Bronchial epithelial cell (primary cell): Measurements from ENCODE around the gene EFNA2. TPM values are rescaled to one million over a fixed set of nuclear protein-coding genes. Genes with fewer than 3 reads are reported as not detected.

Source experiments
- DNase-seq: peaks from one replicate; pipeline ENCODE4 v3.0.0-alpha.2; 2010; ENCODE audit warnings: low read depth
- FAIRE-seq: peaks from 2 replicates; lab custom pipeline; 2011; peaks lifted over from hg19 to GRCh38; lab: Jason Lieb, UNC
- H3K27me3 ChIP-seq: 2 replicates; pipeline ENCODE4 v1.5.1; 2011; ENCODE audit warnings: low read length; ENCODE audit not compliant: control insufficient read depth, insufficient read depth
- H3K36me3 ChIP-seq: 2 replicates; pipeline ENCODE4 v1.5.1; 2011; ENCODE audit warnings: low read length; ENCODE audit not compliant: control insufficient read depth, insufficient read depth
- H3K4me3 ChIP-seq: 2 replicates; pipeline ENCODE4 v1.5.1; 2011; ENCODE audit warnings: mild to moderate bottlenecking, low read depth, low read length, control low read depth
- total RNA-seq: library from RNA; depleted of rRNA; stranded (reverse); fragments of >200 nt; gene quantifications from 2 replicates; pipeline ENCODE4 v1.2.1, GENCODE V29; 2014
- TF ChIP-seq, protein P1 (sequence below): IDR thresholded peaks from 2 replicates; pipeline ENCODE4 v1.5.1; 2011; ENCODE audit warnings: mild to moderate bottlenecking, moderate library complexity, low read length, control low read depth, inconsistent platforms; ENCODE audit not compliant: insufficient read depth, severe bottlenecking

The EFNA2 gene
- total RNA-seq, 1 donor from 2014 or later = not detected

DNA sequence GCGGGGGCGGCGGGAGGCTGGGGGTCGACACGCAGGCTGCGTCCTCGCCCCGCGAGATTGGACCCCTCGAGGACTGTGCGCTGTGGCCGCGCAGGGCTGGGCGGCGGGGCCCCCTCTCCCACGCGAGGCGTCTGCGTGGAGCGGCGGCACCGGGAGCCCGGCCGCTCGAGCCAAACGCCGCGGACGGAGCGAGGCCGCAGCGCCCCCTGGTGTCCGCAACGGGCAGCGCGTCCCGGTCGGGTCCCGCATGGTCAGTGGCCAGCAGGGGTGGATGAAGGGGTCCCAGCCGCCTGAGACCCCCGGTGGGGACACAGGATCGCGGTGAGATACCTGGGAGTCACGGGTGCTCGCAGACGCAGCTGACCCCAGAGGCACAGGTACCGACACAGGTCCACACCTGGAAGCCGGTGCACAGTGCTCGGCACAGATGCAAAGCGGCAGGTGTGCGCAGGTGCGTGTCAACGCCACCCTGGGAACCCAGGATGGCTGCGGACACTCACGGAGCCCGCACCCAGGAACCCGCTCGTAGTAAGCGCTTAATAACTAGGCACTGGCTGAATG is 18.7 kb upstream of the EFNA2 start:
- TF ChIP-seq, protein P1, sequence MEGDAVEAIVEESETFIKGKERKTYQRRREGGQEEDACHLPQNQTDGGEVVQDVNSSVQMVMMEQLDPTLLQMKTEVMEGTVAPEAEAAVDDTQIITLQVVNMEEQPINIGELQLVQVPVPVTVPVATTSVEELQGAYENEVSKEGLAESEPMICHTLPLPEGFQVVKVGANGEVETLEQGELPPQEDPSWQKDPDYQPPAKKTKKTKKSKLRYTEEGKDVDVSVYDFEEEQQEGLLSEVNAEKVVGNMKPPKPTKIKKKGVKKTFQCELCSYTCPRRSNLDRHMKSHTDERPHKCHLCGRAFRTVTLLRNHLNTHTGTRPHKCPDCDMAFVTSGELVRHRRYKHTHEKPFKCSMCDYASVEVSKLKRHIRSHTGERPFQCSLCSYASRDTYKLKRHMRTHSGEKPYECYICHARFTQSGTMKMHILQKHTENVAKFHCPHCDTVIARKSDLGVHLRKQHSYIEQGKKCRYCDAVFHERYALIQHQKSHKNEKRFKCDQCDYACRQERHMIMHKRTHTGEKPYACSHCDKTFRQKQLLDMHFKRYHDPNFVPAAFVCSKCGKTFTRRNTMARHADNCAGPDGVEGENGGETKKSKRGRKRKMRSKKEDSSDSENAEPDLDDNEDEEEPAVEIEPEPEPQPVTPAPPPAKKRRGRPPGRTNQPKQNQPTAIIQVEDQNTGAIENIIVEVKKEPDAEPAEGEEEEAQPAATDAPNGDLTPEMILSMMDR = peak; percentile 82
- FAIRE-seq (no peak), DNase-seq (no peak)

DNA sequence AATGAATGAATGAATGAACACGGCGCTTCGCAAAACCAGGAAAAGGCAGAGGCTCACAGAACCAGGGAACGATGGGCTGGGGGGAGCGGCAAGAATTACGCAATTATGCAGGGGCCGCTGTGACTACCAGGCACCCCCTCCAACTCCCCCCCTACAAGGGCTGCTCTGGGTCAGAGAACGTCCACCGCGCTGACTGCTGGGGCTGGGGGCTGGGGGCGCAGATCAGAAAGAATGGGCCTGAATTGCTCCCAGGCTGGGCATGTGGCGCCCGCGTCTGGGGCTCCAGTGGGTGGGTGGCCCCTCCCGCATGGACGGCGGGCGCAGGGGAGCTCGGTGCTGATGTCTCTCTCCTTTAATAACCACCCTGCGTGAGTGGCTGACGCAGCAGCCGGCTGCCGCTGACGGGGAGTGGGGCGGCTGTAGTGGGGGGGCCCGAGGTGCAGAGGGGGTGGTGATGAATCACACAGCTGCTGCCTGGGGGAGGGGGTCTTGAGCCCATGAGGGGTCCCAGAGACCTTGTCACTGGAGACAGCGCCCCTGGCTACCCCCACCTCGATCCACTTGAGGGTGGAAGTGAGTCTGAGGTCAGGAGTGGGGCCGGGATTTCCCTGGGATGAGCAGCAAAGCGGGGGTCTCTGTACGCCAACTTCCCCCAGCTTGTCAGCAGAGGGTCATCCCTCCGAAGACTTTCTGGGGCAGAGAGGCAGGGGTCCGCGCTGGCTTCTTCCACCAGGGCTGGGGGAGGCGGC is 18.0 kb upstream of the EFNA2 start:
- Histone ChIP-seq H3K36me3 (peaks cover 17% of the 10 kb centered on the region), H3K27me3 (no peaks in the 10 kb centered on the region), H3K4me3 (peak overlapping the region; percentile 46)
- TF ChIP-seq, protein P1 = no peak
- FAIRE-seq (no peak), DNase-seq (no peak)

More for the DNA sequence above, 18.7 kb upstream of the EFNA2 start:
- peak overlapping the region; percentile 46 for H3K4me3 ChIP-seq
- no peaks in the 10 kb centered on the region for H3K27me3 ChIP-seq
- H3K36me3 ChIP-seq = peaks cover 12% of the 10 kb centered on the region

DNA sequence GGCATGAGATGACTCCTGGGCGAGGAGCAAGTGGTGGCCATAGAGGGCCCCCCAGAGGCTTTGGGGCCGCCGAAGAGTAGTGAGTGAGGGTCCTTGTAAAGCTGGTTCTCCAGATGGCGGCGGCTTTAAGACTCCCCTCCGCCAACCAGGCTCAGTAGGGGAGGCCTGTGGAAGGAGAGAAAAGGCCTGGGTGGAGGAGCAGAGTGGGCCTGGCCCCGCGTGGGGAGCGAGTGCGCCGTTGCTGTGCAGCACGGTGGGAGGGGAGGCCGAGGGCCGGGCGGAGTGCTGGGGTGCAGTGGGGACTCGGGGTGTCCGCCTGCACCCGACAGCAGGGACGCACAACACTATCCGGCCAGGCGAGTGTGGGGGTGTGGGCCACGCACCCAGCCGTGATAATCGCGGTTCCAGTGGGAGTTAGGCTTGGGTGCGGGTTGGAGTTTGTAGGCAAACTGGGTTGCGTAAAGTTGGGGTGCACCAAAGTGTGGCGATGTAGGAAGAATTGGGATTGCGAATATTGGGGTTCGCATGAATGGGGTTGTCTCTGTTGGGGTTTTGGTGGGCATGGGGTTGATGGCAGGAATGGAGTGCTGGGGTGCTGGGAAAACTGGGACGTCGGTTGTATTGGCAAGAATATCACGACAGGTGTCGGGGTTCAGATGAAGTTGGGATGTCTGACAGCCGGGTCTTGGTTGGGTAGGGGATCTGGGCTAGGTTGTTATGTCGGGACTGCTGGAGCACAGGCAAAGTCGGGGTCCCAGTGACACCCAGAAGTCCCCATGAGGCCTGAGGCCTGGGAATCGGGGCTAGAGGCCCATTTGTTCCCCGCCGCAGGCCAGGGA is 17.2 kb upstream of the EFNA2 start:
- Histone ChIP-seq H3K27me3 (no peaks in the 10 kb centered on the region), H3K36me3 (peaks cover 25% of the 10 kb centered on the region), H3K4me3 (no peak overlapping the region)
- TF ChIP-seq, protein P1 = no peak
- DNase-seq = no peak
- no peak for FAIRE-seq

DNA sequence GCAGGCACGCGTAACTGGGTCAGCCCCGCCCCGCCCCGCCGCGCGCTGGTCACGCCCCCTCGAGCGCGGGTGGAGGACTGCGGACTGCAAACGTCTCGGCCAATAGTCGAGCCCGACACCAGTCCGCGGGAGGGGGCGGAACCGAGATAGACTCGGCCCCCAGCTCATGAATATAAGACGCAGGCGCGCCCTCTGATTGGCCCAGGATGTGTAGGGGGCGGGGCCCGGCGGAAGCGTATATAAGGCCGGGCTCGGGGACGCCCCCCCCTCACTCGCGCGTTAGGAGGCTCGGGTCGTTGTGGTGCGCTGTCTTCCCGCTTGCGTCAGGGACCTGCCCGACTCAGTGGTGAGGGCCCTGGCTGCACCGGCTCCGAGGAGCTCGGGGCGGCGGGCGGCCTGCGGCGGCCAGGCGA is 16.6 kb upstream of the EFNA2 start, which contains the start of gene CIRBP:
TSS of gene CIRBP (plus strand) at position 268 of the 413 bp plus-strand sequence. CDS start 1,602 bp downstream, outside the sequence.
- peaks cover 26% of the 10 kb centered on the region for H3K36me3 ChIP-seq
- H3K27me3 ChIP-seq = no peaks in the 10 kb centered on the region
- peak; percentile 91 for DNase-seq
- no peak for FAIRE-seq
- TF ChIP-seq, protein P1 = no peak
- peak within 1 kb of the TSS; percentile 46 for H3K4me3 ChIP-seq

DNA sequence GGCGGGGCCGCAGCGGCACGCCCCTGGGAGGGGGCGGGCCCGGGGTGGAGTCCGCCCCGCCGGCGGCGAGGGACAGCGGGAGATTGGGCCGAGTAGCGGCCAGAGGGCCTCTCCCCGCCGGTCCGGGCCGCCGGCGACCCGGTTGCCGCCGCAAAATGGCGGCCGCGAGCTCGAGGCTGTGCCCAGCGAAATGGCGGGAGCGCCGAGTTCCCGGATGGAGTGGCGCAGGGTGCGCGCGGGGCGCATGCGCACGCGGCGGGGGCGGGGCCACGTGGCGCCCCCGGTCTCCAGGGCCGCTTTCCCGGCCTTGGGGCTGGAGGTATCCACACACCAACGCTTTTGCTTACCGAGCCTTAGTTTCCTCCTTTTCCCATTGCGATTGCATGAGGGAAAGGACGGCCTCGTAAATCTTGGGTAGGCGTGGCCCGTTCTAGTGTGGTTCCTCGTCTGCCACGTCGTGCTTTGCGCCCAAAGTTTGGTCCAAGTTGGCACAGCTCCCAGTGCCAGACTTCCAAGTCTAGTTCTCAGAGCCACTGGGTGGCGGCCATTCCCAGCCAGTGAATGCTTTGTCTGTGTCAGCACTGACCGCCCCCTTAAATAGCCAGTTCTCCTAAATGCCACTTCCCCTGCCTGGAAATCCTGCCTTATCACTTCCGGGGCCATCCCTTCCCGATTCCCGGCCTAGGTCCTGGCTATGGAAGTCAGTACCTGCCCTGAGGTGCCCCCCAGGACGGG is 16.0 kb upstream of the EFNA2 start:
- Histone ChIP-seq H3K27me3 (no peaks in the 10 kb centered on the region), H3K36me3 (peaks cover 28% of the 10 kb centered on the region), H3K4me3 (peak overlapping the region; percentile 46)
- FAIRE-seq (no peak), DNase-seq (peak; percentile 62)
- TF ChIP-seq, protein P1 = no peak
